ENCODE measurements around the gene ZNF471. TPM values are rescaled to one million over a fixed set of nuclear protein-coding genes. Genes with fewer than 3 reads are reported as not detected.

The ZNF471 gene
- total and polyA plus RNA-seq, 2 experiments from 2014 or later, result 1.7 to 2.1 TPM

GRCh38 chr19:56543776-56544175 is 36.1 kb downstream of the ZNF471 start:
- Histone ChIP-seq H3K27ac (no peak overlapping the region), H3K4me1 (ENCODE audit: insufficient read depth) (peaks cover 5% of the 10 kb centered on the region), H3K9me2 (replicated peaks; ENCODE audit: insufficient read depth) (no peaks in the 10 kb centered on the region), H3K27me3 (no peaks in the 10 kb centered on the region), H3K4me2 (no peak overlapping the region), H3K36me3 (replicated peaks; ENCODE audit: insufficient read depth, low read depth) (peaks cover 8% of the 10 kb centered on the region), H3K9me3 (ENCODE audit: low read depth) (peaks cover 40% of the 10 kb centered on the region), H4K20me1 (ENCODE audit: insufficient read depth, poor library complexity, severe bottlenecking) (no peaks in the 10 kb centered on the region), H2AFZ (no peak overlapping the region), H3K79me2 (peaks cover 4% of the 10 kb centered on the region), H3K4me3 (no peak overlapping the region)
- WGBS (ENCODE audit: low lambda C conversion rate, missing lambda C conversion rate), result 96% methylated on average over 2 of the region's 2 CpGs
- TF ChIP-seq EZH2 (IDR thresholded peaks at IDR 0.05; ENCODE audit: borderline replicate concordance) (no peak), EZH2phosphoT487 (IDR thresholded peaks at IDR 0.05; ENCODE audit: low read depth, severe bottlenecking, unreplicated experiment) (no peak)
- TF ChIP-seq, protein P1, sequence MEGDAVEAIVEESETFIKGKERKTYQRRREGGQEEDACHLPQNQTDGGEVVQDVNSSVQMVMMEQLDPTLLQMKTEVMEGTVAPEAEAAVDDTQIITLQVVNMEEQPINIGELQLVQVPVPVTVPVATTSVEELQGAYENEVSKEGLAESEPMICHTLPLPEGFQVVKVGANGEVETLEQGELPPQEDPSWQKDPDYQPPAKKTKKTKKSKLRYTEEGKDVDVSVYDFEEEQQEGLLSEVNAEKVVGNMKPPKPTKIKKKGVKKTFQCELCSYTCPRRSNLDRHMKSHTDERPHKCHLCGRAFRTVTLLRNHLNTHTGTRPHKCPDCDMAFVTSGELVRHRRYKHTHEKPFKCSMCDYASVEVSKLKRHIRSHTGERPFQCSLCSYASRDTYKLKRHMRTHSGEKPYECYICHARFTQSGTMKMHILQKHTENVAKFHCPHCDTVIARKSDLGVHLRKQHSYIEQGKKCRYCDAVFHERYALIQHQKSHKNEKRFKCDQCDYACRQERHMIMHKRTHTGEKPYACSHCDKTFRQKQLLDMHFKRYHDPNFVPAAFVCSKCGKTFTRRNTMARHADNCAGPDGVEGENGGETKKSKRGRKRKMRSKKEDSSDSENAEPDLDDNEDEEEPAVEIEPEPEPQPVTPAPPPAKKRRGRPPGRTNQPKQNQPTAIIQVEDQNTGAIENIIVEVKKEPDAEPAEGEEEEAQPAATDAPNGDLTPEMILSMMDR (IDR thresholded peaks at IDR 0.05; ENCODE audit: poor library complexity), result no peak
- DNase-seq (ENCODE audit: low spot score), result no peak

DNA sequence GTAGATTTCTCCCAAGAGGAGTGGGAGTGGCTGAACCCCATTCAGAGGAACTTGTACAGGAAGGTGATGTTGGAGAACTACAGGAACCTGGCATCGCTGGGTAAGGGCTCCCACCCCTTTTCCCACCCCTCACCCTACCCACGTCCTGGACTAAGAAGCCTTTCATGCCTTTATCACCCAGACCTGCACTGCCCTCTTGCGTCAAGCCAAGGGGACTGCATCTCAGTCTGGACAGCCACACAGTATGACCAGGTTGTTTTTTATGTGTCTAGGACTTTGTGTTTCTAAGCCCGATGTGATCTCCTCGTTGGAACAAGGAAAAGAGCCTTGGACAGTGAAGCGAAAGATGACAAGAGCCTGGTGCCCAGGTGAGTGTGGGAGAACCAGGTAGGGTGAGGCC is 39.9 kb downstream of the ZNF471 start:
- no peak for TF ChIP-seq EZH2 (IDR thresholded peaks at IDR 0.05; ENCODE audit: borderline replicate concordance)
- no peak for TF ChIP-seq EZH2phosphoT487 (IDR thresholded peaks at IDR 0.05; ENCODE audit: low read depth, severe bottlenecking, unreplicated experiment)
- H3K27me3 ChIP-seq, result no peaks in the 10 kb centered on the region
- H4K20me1 ChIP-seq (ENCODE audit: insufficient read depth, poor library complexity, severe bottlenecking), result no peaks in the 10 kb centered on the region
- H2AFZ ChIP-seq, result no peak overlapping the region
- WGBS (ENCODE audit: low lambda C conversion rate, missing lambda C conversion rate), result 88% methylated on average over 6 of the region's 6 CpGs
- no peaks in the 10 kb centered on the region for H3K79me2 ChIP-seq
- peaks cover 16% of the 10 kb centered on the region for H3K36me3 ChIP-seq (replicated peaks; ENCODE audit: insufficient read depth, low read depth)
- no peak overlapping the region for H3K27ac ChIP-seq
- peaks cover 50% of the 10 kb centered on the region for H3K9me3 ChIP-seq (ENCODE audit: low read depth)
- no peaks in the 10 kb centered on the region for H3K4me1 ChIP-seq (ENCODE audit: insufficient read depth)
- no peak overlapping the region for H3K4me2 ChIP-seq
- no peak overlapping the region for H3K4me3 ChIP-seq
- no peak for DNase-seq (ENCODE audit: low spot score)
- no peaks in the 10 kb centered on the region for H3K9me2 ChIP-seq (replicated peaks; ENCODE audit: insufficient read depth)

GRCh38 chr19:56554272-56554869 is 46.7 kb downstream of the ZNF471 start:
- no peak for DNase-seq (ENCODE audit: low spot score)
- Histone ChIP-seq H2AFZ (no peak overlapping the region), H3K79me2 (no peaks in the 10 kb centered on the region), H3K4me1 (ENCODE audit: insufficient read depth) (no peaks in the 10 kb centered on the region), H3K4me3 (no peak overlapping the region), H4K20me1 (ENCODE audit: insufficient read depth, poor library complexity, severe bottlenecking) (no peaks in the 10 kb centered on the region), H3K36me3 (replicated peaks; ENCODE audit: insufficient read depth, low read depth) (peaks cover 16% of the 10 kb centered on the region), H3K4me2 (no peak overlapping the region), H3K9me2 (replicated peaks; ENCODE audit: insufficient read depth) (no peaks in the 10 kb centered on the region), H3K27me3 (no peaks in the 10 kb centered on the region), H3K9me3 (ENCODE audit: low read depth) (peaks cover 73% of the 10 kb centered on the region), H3K27ac (no peak overlapping the region)
- TF ChIP-seq EZH2 (IDR thresholded peaks at IDR 0.05; ENCODE audit: borderline replicate concordance) (no peak), EZH2phosphoT487 (IDR thresholded peaks at IDR 0.05; ENCODE audit: low read depth, severe bottlenecking, unreplicated experiment) (no peak)
- TF ChIP-seq, protein P1 (IDR thresholded peaks at IDR 0.05; ENCODE audit: poor library complexity), result no peak
- WGBS (ENCODE audit: low lambda C conversion rate, missing lambda C conversion rate), result 91% methylated on average over 6 of the region's 6 CpGs

DNA sequence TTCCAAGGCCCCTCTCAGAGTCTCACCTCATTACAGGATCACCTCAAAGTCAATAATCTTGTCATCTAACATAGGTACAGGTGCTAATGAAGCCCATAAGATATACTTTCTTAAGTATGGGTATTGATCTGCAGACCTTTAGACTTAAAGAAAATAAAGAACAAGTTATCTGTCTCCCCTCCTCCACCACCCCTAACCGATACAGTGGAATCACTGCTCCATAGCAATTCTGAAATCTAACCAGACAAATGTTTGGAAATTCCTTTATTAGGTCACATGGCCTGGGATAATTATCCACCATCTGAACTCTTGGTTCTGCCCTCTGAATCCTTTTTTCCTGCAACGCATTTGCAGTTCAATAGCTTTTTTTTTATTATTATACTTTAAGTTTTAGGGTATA is 55.1 kb downstream of the ZNF471 start:
- H3K4me2 ChIP-seq, result no peak overlapping the region
- 92% methylated on average over 2 of the region's 2 CpGs for WGBS (ENCODE audit: low lambda C conversion rate, missing lambda C conversion rate)
- H2AFZ ChIP-seq, result no peak overlapping the region
- H3K79me2 ChIP-seq, result no peaks in the 10 kb centered on the region
- no peaks in the 10 kb centered on the region for H3K36me3 ChIP-seq (replicated peaks; ENCODE audit: insufficient read depth, low read depth)
- H3K9me2 ChIP-seq (replicated peaks; ENCODE audit: insufficient read depth), result no peaks in the 10 kb centered on the region
- TF ChIP-seq, protein P1 (IDR thresholded peaks at IDR 0.05; ENCODE audit: poor library complexity), result no peak
- no peak for TF ChIP-seq EZH2 (IDR thresholded peaks at IDR 0.05; ENCODE audit: borderline replicate concordance)
- no peaks in the 10 kb centered on the region for H3K27me3 ChIP-seq
- H3K4me1 ChIP-seq (ENCODE audit: insufficient read depth), result no peaks in the 10 kb centered on the region
- peaks cover 42% of the 10 kb centered on the region for H3K9me3 ChIP-seq (ENCODE audit: low read depth)
- H3K27ac ChIP-seq, result no peak overlapping the region
- H4K20me1 ChIP-seq (ENCODE audit: insufficient read depth, poor library complexity, severe bottlenecking), result no peaks in the 10 kb centered on the region
- DNase-seq (ENCODE audit: low spot score), result no peak
- no peak overlapping the region for H3K4me3 ChIP-seq
